NCI-H1417 (cell line): ENCODE data around the gene TLCD3B.
A peak's percentile ranks its signal among the peaks of the same experiment; 100 is the strongest.
"Not testable (repeated sequence)": the region's sequence is repeated elsewhere in the genome, so short reads cannot be mapped to it uniquely, and the experiment has no call there.

ENCODE experiments used
- DNase-seq, 3 experiments: peaks; one replicate each; lab custom pipeline; 2025; lab: John Stamatoyannopoulos, UW

TLCD3B gene

DNA sequence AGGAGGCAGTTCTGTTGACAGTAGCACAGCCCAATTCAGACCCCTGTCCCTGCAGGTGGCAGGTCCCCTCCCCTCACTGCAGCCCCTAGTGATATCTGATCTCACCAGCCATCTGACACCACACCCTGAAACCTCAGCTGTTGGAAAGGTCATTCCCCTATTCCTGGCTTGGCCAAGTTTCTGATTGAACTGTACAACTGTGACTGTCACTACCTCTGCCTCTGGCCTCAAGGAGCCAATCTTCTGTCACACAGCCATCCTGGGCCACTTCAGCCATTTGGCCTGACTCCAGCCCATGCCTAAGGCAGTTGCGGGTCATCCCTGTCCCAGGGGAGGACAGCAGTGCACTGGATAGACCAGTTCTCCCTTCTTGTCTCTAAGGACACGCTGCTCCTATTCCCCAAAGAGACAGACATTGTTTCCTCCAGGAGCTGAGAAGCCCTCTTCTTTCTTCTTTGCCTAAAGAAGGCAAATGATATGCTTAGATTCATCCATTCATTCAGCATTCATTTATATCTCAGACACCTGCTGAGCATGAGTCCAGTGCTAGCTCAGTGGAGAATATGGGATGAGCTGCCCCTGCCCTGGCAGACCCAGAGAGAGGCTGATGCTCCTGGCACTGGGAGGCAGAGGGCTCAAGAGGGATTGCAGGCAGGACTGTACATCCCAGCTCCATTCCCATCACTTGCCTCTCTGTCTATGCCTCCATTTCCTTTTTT is 29.9 kb upstream of the TLCD3B start:
- DNase-seq = no peak

DNA sequence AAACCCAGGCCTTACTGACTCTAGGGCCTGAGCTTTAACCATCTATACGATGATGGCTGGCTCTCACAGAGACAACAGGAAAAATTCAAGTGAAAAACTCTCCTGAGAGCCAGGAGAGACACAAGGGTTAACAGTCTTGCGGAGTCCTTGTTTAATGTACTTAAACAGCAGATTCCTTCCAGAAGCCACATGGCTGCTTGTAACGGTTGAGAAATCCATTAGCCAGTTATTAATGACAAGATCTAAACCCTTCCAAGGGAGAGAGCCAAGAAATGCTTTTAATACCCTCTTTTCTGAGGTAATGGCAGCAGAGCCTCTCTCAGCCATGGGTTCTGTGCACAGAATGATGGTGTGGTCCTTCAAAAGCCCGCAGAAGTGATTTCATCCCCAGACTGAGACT is 29.3 kb upstream of the TLCD3B start:
- DNase-seq = no peak

DNA sequence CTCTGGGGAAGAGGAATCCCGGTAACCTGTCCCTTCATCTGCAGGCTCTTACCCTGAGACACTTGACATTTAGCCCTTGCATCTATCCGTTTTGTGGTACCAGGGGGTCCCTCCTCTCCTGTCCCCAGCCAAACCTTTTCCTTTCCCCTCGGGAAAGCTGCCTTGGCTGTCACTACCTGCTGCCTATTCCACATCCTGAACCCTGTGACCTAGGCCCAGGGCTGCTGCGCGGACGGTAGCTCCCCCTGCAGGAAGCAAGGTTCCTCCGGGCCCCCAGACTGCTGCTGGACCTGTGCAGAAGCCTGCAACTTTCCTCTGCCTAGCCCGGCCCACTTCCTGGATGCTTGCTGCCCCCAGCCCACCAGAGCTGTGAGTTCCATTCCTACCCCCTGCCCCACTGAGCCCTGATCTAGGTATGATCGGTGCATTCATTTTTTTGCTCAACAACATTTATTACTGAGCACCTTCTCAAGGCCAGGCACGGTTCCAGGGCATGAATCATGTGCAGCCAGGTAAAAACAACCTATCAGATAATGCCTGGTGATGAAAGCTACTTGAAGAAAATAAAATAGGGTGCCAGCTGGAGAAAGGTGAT is 24.0 kb upstream of the TLCD3B start:
- DNase-seq = no peak

DNA sequence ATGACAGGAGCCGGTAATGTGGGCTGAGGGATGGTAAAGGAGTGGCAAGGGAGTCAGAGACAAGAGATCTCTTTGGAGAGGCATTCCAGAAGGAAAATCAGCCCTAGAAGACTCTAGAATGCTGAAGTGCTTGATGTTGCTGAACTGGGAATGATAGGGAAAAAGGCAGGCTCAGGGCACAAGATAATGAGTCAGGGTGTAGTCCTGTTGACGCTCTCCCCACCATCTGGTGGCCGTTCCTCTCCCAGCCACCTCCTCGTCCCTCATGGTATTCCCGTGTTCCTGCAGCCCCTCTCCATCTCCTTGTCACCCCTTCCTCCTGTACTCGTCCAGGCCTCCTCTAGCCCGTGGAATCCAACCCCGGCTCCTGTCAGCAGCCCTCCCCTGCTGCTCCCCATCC is 23.4 kb upstream of the TLCD3B start:
- no peak for DNase-seq

DNA sequence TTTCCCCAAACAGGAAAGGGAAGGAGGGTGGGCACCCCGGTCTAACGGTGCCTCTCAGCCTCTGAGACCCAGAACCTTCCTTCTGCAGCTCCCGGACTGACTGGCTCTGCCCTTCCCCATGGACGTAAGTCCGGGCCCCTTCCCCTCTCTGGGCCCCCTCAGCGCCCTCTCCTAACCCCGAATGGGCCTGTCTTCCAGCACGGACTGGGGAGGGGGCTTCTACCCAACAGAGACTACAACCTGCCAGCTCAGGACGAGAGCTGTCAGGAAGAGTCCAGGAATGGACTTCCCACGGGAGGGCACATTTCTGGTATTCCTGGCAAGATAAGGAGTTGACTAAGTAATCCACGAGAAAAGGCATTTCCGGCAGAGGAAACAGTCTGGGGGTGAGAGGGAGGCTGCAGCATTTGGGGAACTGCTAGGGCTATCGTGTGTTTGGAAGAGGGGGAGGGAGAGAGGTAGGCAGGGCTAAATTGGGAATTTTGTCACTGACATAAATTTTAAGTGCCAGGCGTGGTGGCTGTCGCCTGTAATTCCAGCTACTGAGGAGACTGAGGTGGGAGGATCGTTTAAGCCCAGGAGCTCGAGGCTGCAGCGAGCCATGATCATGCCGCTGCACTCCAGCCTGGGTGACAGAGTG is 22.4 kb upstream of the TLCD3B start:
- peak in 2 of 3 experiments; percentile 61 to 67 for DNase-seq

DNA sequence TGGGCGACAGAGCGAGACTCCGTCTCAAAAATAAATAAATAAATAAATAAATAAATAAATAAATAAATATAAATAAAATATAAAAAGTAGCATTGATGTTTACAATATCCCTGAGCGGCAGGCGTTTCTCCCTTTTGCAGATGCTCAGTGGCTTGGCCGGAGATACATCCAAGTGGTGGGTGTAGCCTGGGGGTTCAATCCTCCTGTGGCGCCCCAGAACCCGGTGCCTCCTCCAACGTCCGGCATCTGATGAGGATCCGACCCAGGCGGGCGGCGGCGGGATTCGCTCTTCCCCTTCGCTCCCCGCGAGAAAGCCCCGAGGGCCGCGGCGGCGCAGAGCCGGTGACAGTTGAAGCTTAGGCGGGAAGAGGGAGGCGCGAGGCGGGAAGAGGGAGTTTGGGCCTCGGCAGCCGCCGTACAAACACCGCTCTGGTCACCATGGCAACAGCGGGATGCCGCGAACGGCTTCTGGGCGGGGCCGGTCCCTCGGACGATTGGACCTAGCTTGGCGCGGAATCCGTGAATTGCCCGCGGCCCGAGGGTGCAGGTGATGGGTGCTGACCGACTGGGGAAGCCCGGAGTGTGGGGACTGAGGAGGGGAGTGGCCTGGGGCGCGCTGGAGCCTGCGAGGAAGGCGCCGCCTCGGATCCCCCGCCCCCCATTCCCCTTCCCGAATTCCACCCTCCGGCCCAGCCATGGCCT is 21.8 kb upstream of the TLCD3B start:
- peak; percentile 88 to 97 (median 94) for DNase-seq

DNA sequence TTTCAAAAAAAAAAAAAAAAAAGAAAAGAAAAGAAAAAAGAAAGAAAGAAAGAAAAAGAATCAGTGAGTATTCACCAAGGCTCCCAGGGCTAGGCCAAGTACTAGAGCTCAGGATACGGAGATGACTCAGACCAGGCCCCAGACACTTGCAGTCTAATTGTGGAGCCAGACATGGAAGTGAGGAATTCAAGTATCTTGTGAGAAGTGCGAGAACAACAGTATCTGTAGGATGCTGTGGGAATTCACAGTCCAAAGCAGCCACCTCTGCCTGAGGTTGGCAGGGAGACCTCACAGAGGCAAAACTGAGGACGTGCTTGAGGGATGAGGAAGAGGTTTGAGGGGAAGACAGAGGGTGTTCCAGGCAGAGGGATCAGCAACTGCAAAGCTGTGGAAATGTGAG is 20.4 kb upstream of the TLCD3B start:
- no peak for DNase-seq

DNA sequence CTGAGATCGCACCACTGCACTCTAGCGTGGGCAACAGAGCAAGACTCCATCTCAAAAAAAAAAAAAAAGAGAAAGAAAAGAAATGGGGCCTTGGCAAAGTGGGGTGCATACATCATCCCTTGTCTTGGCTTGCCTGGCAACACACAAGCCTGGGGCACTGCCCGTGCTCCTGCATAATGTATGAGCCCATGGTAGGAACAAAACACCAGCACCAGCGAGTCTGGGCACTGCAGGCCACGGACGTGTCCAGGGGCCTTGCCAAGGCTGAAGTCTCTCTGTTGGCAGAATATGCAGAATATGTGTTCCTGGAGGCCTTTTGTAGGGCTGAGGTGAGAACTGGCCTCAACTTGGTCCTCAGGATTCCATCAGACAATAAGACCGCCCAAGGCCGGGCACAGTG is 18.8 kb upstream of the TLCD3B start:
- DNase-seq = no peak

DNA sequence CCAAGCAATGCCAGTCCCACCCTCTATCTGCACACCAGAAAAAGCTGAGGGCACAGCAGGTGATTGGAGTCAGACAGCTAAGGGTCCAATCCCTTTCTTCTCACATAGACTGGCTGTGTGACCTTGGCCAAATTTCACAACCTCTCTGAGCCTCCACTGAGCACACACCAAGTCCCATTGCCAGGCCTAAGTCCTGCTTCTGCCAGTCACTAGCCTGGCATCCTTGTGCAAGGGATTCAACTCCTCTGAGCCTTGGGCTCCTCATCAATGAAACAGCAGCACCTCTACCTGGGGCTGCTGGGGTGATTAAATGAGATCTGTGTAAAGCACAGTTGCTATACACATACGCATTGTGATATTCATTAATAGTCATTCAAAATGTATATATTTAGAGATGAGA is 15.5 kb upstream of the TLCD3B start:
- no peak for DNase-seq

DNA sequence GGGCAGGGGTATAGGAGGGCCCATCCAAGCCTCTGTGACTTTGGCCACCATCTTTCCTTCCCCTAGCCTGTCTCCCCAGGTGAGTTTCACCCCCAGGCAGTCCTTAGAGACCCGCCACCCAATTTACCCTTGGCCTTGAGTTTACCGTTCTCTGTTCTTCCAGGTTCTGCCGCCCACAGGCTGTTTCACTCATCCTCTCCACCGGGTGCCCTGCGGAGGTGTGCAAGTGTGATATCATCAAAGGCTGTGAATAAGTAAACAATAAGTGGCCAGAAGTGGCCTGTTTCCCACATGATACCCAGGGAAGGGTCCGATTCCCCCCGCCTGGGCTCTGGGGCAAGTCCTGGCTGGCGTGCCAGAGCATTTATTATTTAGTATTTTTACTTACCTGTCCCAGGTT is 15.1 kb upstream of the TLCD3B start:
- no peak for DNase-seq

DNA sequence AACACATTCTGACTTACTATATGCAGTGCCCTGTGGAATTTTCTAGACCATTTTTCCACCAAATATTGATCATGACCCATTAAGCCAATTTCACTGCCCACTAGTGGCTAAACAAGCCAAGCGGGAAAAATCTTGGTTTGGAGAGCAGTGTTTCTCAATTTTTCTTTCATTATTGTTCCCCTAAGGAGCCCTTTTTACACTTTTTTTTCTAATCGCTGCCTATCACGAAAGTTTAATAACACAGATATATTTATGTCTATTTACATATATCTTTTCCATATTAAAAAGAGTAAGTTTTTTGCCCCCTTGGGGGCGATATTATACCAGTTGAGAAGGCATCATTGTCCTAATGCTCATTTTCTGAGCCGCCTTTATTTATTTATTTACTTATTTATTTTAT is 10.8 kb upstream of the TLCD3B start:
- DNase-seq = peak in 1 of 3 experiments; percentile 51

DNA sequence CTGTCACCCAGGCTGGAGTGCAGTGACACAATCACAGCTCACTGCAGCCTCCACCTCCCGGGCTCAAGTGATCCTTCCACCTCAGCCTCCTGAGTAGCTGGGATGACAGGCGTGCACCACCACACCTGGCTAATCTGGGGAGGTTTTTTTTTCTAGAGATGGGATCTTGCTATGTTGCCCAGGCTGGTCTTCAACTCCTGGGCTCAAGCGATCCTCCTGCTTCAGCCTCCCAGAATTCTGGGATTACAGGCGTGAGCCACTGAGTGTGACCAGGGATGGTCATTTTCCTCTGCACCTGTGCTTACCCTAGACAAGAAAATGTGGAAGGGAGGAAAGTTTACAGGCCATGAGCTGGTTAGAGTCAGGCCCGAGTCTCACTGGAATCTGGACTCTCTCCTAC is 9.6 kb upstream of the TLCD3B start:
- DNase-seq = not testable (repeated sequence)

DNA sequence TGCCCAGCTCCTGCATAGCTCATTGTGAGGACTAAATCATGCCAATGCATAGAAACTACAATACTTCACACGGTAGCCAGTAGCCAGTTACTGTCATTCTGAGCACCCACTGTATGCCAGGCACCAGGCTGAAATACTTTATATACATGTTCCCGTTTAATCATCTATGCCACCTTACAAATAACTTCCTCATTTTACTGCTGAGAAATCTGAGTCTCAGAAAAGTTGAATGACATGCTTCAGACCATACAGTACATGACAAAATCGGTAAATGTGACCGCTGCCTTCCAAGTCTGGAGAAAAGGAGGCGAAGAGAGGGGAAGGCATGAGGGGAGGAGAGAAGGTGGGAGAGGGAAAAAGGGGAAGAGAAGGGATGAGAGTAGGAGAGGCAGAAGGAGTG is 9.2 kb upstream of the TLCD3B start:
- DNase-seq = no peak

DNA sequence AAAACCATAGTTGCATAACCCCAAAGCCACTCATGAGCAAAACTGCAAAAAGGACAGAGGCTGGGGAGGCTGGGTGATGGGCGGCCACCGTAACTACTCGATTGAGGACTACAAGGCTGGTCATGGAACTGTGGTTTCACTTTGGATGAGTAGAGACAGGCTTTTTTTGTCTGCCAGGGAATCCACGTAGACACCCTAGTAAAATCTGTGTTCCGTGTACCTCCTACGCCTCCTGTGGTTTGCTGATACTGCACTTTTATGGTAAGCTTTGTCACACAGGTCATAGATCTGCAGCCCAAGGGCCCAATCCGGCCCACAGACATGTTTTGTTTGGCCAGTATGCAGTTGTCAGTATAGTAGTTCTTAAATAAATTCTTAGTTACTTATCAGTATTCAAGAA is 2.2 kb upstream of the TLCD3B start:
- DNase-seq = no peak

DNA sequence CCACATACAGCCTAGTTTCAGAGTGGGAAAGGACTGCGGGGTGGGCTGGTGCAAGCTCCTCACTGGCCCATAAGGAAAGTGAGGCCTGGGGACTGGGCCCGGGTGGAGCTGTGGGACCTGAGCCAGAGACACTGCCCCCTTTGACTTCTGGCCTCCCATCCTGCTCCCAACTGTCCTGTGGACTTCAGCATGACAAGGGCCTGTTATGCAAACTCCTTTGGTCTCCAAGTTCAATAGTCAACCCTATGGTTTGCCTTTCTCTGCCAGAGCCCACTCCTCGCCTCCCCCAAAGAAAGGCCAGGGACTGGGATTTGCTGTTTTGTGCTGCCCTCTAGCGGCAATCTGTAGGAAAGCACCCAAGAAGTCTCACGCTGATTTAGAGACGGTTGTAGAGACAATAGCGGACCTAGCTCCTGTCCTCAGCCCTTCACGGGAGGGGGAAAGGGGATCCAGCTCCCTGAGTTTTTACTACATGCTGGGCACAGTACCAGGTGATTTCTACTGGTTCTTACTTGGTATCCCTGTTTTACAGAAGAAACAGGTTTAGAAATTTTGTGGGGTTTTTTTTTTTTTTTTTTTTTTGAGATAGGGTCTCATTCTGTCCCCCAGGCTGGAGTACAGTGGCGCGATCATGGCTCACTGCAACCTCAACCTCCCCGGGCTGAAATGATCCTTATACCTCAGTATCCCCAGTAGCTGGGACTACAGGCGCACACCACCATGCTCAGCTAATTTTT is 1.2 kb upstream of the TLCD3B start:
- DNase-seq = peak; percentile 70 to 90 (median 71)

DNA sequence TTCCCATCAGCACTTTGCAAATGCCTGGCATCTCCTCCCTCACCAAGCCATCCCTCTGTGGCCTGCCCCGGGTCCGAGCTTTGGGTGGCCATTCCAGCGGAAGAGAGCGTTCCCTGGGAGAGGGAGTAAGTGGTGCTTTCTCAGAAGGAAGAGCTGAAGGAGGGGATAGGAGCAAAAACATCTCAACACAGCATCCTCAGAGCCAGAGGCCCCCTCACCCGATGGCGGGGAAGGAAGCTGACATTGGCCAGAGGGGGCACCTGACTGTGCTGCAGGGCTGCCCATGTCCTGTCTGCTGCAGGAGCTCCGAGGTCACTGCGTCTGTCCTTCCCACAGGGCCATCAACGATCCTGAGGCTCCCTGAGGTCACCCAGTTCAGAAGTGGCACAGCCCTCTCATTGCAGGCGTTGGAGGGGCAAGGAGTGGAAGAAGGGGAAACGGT is 427 bp upstream of the TLCD3B start:
- peak in 2 of 3 experiments; percentile 29 to 46 for DNase-seq

DNA sequence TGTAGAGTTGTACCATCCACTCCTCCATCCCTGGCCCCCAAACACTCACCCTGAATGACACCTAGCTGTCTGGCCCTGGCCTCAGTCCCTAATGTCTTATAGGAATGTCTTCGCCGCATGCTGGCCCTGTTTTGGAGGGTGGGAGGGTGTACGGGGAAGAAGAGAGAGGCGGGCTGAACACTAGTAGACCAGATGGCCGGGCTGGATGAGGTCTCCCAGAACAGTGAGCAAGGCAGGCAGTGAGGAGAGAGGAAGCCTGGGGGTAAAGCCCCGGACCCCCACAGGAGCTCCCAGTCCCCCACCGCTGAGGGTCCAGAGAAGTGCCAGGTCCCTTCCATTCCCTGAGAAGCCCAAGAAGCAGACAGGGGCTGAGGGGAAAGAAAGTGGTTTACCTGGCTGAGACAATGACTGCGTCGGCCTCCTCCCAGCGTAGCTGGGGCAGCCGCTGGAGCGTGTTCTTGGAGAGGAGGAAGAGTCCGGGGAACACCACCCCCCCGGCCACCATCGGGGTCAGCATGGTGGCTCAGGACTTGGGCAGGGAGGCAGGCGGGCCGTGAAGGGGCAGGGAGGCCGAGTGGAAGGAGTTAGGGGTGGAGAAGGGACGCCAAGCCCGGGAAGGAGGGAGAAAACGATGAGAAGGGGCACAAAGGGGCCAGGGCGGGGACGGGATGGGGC is 923 bp downstream of the TLCD3B start:
- peak in 2 of 3 experiments; percentile 37 to 41 for DNase-seq

DNA sequence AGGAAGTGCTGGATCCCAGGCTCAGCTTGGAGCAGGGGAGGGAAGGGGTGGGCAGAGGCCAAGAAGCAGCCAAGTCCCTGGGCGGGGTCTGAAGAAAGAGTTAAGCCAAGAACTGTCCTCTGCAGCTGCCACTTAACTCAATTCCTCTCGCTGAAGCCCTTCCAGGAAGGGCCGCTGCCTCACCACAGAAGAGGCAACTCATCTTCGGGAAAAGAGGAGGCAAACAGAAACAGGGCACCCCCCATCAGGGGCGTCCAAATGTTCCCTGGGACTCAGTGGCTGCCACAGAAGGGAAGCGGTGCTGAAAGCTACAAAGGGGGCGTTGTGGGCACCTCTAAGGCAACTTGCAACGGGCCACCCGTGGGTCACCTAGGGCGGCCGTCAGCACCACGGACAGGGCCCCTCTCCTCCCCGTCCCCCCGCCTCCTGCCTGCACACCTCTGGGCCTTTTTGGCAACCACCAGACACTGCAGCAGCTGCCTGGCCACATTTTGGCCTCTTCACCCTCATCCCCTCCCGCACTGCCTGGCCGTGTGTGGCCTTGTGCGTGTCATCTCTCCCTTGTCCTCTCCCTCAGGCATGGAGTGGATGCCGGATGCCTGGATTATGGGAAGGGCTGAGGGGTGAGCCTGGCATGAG is 2.5 kb downstream of the TLCD3B start:
- no peak for DNase-seq

DNA sequence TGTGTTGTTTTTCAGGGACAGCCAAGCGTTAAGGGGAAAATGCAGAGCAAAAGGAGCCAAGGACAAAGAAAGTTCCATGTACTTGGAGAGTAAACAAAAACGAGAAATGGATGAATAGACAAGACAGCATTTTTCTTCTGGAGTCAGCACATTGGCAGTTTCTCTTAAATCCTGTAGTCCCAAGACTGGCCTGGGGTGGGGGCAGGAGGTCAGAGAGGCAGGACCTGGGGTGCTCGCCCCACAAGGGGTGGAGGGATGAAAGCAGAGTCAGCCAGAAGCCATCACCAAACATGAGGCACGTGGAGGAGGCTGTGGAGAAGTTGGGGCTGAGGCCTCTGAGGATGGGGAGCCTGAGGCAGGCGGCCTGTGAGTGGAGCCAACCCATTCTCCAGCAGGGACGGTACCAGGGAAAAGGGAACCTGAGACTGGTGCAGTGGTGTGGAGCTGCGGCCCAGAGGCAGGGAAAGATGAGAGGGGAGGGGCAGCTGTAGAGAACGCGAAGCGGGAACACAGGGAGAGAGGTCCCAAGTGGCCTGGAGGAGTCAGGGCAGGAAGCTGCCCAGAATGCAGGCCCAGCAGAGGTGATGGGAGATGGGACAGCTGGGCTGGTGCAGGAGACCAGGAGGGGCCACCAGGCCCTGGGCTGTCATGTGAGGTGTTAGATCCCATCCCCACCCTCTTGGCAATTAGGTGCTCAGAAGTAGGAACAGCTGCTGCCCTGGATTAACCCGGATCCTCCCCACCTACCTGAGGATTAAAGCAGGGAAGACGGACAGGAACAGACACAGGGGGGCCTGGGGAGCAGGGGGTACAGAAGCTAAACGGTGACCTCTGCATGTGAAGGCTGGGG is 3.3 kb downstream of the TLCD3B start:
- DNase-seq = no peak

DNA sequence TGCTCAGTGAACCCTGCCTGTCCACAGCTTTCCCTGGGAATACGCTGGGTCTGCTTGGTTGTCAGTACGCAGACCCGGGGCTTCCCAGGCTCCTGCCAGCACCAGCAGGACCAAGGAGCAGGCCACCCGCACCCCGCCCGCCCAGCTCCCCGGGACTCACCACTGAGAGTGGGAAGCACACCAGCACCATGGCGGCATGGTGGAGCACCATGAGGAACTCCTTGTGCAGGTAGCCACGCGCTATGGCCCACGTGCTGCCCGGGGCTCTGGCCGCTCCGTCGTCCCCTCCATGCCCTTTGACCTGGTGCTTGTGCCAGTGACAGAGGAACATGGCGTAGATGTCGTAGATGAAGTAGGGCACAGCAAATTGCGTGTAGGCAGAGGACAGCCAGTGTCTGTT is 4.6 kb downstream of the TLCD3B start:
- DNase-seq = no peak
